Activated T-cell treated with anti-CD3 and anti-CD28 coated beads, Interleukin-2, amount 50 U/mL, for 4 hours (primary cell): ENCODE results near the gene PDZD8. TPM values are rescaled to one million over a fixed set of nuclear protein-coding genes. Genes with fewer than 3 reads are reported as not detected.

Experiments used
- ATAC-seq, 2 donors: fragments of 200-7000 bp; cut with Tn5 transposase; one replicate each; pipeline ENCODE4 v1.10.0; 2021
- DNase-seq: peaks from one replicate; pipeline ENCODE4 v3.0.0-alpha.2; 2020
- H3K27me3 Mint-ChIP-seq: one replicate; pipeline ENCODE4 v1.8.0; 2021; ENCODE audit warnings: low read depth, mixed read lengths
- H3K36me3 Mint-ChIP-seq: one replicate; pipeline ENCODE4 v1.8.0; 2022; ENCODE audit warnings: mixed read lengths; ENCODE audit not compliant: insufficient read depth
- H3K4me1 Mint-ChIP-seq: one replicate; pipeline ENCODE4 v1.8.0; 2021; ENCODE audit warnings: low read depth, mixed read lengths
- H3K4me3 Mint-ChIP-seq: one replicate; pipeline ENCODE4 v1.8.0; 2021; ENCODE audit warnings: mild to moderate bottlenecking, moderate library complexity, mixed read lengths
- H3K9me3 Mint-ChIP-seq: one replicate; pipeline ENCODE4 v1.8.0; 2021; ENCODE audit warnings: mixed read lengths
- total RNA-seq, 3 donors: library from RNA; stranded (reverse); gene quantifications; one replicate each; pipeline ENCODE4 v1.2.1, GENCODE V29; 2021

PDZD8 gene
- total RNA-seq, 3 donors from 2014 or later: 22.7 to 27.5 (median 25.4) TPM

GRCh38 chr10:117345143-117345542 is 30.1 kb downstream of the PDZD8 start:
- Mint-ChIP-seq H3K36me3 (peaks cover 7% of the 10 kb centered on the region), H3K4me1 (peaks cover 52% of the 10 kb centered on the region), H3K27me3 (no peaks in the 10 kb centered on the region), H3K4me3 (no peak overlapping the region), H3K9me3 (no peaks in the 10 kb centered on the region)
- DNase-seq: no peak
- ATAC-seq: no peak

- ATAC-seq: no peak
- peaks cover 17% of the 10 kb centered on the region for H3K36me3 Mint-ChIP-seq
- DNase-seq: no peak
- H3K9me3 Mint-ChIP-seq: no peaks in the 10 kb centered on the region
- H3K27me3 Mint-ChIP-seq: no peaks in the 10 kb centered on the region
- H3K4me3 Mint-ChIP-seq: no peak overlapping the region
- H3K4me1 Mint-ChIP-seq: peaks cover 50% of the 10 kb centered on the region
These were observed 32.6 kb downstream of the PDZD8 start for GRCh38 chr10:117342641-117343040.

- H3K9me3 Mint-ChIP-seq: peaks cover 4% of the 10 kb centered on the region
- peaks cover 40% of the 10 kb centered on the region for H3K4me1 Mint-ChIP-seq
- DNase-seq: no peak
- no peak for ATAC-seq
- H3K27me3 Mint-ChIP-seq: no peaks in the 10 kb centered on the region
- H3K4me3 Mint-ChIP-seq: no peak overlapping the region
- peaks cover 22% of the 10 kb centered on the region for H3K36me3 Mint-ChIP-seq
These were observed 34.2 kb downstream of the PDZD8 start for GRCh38 chr10:117341061-117341460.

- H3K4me3 Mint-ChIP-seq: no peak overlapping the region
- H3K4me1 Mint-ChIP-seq: peaks cover 31% of the 10 kb centered on the region
These were observed 35.3 kb downstream of the PDZD8 start for GRCh38 chr10:117339979-117340378.

GRCh38 chr10:117339578-117339977 is 35.7 kb downstream of the PDZD8 start:
- H3K4me3 Mint-ChIP-seq: no peak overlapping the region
- ATAC-seq (no peak), DNase-seq (no peak)
- H3K27me3 Mint-ChIP-seq: no peaks in the 10 kb centered on the region
- peaks cover 35% of the 10 kb centered on the region for H3K36me3 Mint-ChIP-seq
- H3K4me1 Mint-ChIP-seq: peaks cover 28% of the 10 kb centered on the region
- peaks cover 18% of the 10 kb centered on the region for H3K9me3 Mint-ChIP-seq

More at GRCh38 chr10:117339979-117340378, 35.3 kb downstream of the PDZD8 start:
- no peak for ATAC-seq
- H3K36me3 Mint-ChIP-seq: peaks cover 31% of the 10 kb centered on the region
- no peaks in the 10 kb centered on the region for H3K27me3 Mint-ChIP-seq
- H3K9me3 Mint-ChIP-seq: peaks cover 14% of the 10 kb centered on the region
- no peak for DNase-seq

GRCh38 chr10:117334926-117335325 is 40.3 kb downstream of the PDZD8 start:
- no peaks in the 10 kb centered on the region for H3K27me3 Mint-ChIP-seq
- no peak overlapping the region for H3K4me3 Mint-ChIP-seq
- DNase-seq: no peak
- peaks cover 52% of the 10 kb centered on the region for H3K36me3 Mint-ChIP-seq
- H3K4me1 Mint-ChIP-seq: peaks cover 13% of the 10 kb centered on the region
- H3K9me3 Mint-ChIP-seq: peaks cover 22% of the 10 kb centered on the region
- ATAC-seq: no peak

- ATAC-seq (no peak), DNase-seq (no peak)
- H3K9me3 Mint-ChIP-seq: peaks cover 22% of the 10 kb centered on the region
- peaks cover 11% of the 10 kb centered on the region for H3K4me1 Mint-ChIP-seq
- H3K36me3 Mint-ChIP-seq: peaks cover 46% of the 10 kb centered on the region
- H3K27me3 Mint-ChIP-seq: no peaks in the 10 kb centered on the region
- H3K4me3 Mint-ChIP-seq: no peak overlapping the region
These were observed 41.2 kb downstream of the PDZD8 start for GRCh38 chr10:117334066-117334465.

DNA sequence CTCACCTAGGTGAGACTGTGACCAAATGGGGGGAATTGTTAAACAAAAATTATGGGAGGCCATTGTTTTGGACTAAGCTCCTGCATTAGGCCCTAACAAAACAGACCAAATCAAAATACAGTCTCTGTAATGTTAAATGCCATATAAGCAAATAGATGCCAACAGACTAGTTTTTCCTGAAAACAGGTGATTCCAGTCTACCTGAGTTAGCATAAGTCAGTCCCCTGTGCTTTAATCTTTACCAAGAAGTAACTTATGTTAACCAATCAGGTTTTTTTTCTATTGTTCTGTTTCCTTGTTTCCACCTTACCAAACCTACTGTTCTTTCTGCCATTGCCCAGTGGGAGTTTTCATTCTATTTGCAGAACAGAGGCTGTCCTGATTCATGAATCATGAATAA is 48.0 kb downstream of the PDZD8 start:
- DNase-seq (no peak), ATAC-seq (no peak)
- no peaks in the 10 kb centered on the region for H3K27me3 Mint-ChIP-seq
- no peak overlapping the region for H3K4me3 Mint-ChIP-seq
- peaks cover 13% of the 10 kb centered on the region for H3K4me1 Mint-ChIP-seq
- H3K9me3 Mint-ChIP-seq: no peaks in the 10 kb centered on the region
- H3K36me3 Mint-ChIP-seq: peaks cover 20% of the 10 kb centered on the region

DNA sequence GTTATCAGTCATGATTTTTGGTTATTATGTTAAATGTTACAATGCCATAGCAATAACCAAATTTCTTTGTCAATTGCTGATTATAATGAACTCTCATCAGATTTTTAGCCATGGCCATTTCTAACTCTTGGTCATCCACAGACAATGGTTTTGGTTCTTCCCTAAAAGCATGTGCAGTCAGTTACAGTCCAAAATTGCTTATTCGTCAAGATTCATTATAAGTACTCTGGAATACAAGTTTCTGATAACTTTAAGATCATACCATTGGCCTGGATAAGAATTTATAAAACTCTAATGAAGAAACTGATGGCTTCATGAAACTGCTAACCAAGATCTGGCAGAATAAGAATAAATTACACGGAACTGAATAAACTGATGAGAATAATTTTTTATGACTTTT is 50.9 kb downstream of the PDZD8 start:
- no peak overlapping the region for H3K4me3 Mint-ChIP-seq
- ATAC-seq: no peak

GRCh38 chr10:117322260-117322659 is 53.0 kb downstream of the PDZD8 start:
- Mint-ChIP-seq H3K4me3 (no peak overlapping the region), H3K4me1 (peaks cover 1% of the 10 kb centered on the region), H3K27me3 (no peaks in the 10 kb centered on the region), H3K36me3 (peaks cover 14% of the 10 kb centered on the region), H3K9me3 (no peaks in the 10 kb centered on the region)
- no peak for ATAC-seq
- DNase-seq: no peak

More for the DNA sequence above, 50.9 kb downstream of the PDZD8 start:
- Mint-ChIP-seq H3K27me3 (no peaks in the 10 kb centered on the region), H3K4me1 (peaks cover 4% of the 10 kb centered on the region), H3K9me3 (no peaks in the 10 kb centered on the region), H3K36me3 (peaks cover 10% of the 10 kb centered on the region)
- no peak for DNase-seq

- ATAC-seq: no peak
- H3K4me1 Mint-ChIP-seq: no peaks in the 10 kb centered on the region
- no peak overlapping the region for H3K4me3 Mint-ChIP-seq
- H3K9me3 Mint-ChIP-seq: no peaks in the 10 kb centered on the region
- peaks cover 6% of the 10 kb centered on the region for H3K36me3 Mint-ChIP-seq
- no peak for DNase-seq
- H3K27me3 Mint-ChIP-seq: no peaks in the 10 kb centered on the region
These were observed 55.1 kb downstream of the PDZD8 start for GRCh38 chr10:117320050-117320665.

- ATAC-seq (no peak), DNase-seq (no peak)
- Mint-ChIP-seq H3K27me3 (no peaks in the 10 kb centered on the region), H3K9me3 (no peaks in the 10 kb centered on the region), H3K36me3 (peaks cover 10% of the 10 kb centered on the region), H3K4me1 (no peaks in the 10 kb centered on the region), H3K4me3 (no peak overlapping the region)
These were observed 56.3 kb downstream of the PDZD8 start for GRCh38 chr10:117318909-117319308.

- Mint-ChIP-seq H3K27me3 (no peaks in the 10 kb centered on the region), H3K36me3 (peaks cover 27% of the 10 kb centered on the region), H3K4me1 (peaks cover 5% of the 10 kb centered on the region), H3K9me3 (no peaks in the 10 kb centered on the region), H3K4me3 (no peak overlapping the region)
- DNase-seq (no peak), ATAC-seq (no peak)
These were observed 58.5 kb downstream of the PDZD8 start for GRCh38 chr10:117316701-117317100.

DNA sequence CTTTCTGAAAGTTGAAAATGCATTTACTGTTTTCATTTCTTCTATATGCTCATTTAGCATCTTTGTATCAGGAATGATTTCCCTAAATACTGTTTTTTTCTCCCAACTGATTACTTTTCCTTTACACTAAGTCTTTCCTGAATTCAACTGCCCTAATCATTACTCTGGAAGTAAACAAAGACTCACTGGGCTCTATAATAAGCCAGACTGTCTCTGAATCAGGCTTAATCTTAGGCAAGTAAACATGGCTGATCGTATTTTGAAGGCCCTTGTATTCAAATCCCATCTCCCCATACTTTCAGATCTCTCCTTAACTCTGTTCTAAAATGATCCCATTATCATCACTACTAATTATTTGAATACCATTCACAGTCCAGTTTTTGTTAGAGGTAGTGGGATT is 61.6 kb downstream of the PDZD8 start:
- Mint-ChIP-seq H3K27me3 (no peaks in the 10 kb centered on the region), H3K4me3 (no peak overlapping the region), H3K36me3 (peaks cover 39% of the 10 kb centered on the region), H3K9me3 (no peaks in the 10 kb centered on the region), H3K4me1 (peaks cover 16% of the 10 kb centered on the region)
- DNase-seq: no peak
- ATAC-seq: no peak

DNA sequence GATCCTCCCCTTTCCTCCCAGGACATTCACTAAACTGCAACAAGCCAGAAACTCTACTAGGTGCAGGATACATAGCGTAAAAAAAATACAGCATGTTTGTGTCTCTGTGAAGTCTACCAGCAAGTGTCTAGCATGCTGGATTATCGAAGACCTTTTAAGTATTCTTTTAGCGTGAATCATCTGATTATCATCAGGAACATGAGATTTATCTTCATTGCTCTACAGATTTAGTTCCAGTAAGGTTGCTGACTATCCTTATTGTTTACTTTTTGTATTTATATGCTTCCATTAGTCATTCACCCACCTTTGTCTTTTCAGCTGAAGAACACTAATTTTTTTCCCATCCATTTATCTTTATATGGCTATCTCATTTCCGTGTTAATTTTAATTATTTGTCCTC is 62.8 kb downstream of the PDZD8 start:
- H3K36me3 Mint-ChIP-seq: peaks cover 37% of the 10 kb centered on the region
- DNase-seq: no peak
- peaks cover 16% of the 10 kb centered on the region for H3K4me1 Mint-ChIP-seq
- H3K9me3 Mint-ChIP-seq: no peaks in the 10 kb centered on the region
- no peaks in the 10 kb centered on the region for H3K27me3 Mint-ChIP-seq
- no peak for ATAC-seq
- H3K4me3 Mint-ChIP-seq: no peak overlapping the region
